ENCODE results near the gene IFT52. TPM values are rescaled to one million over a fixed set of nuclear protein-coding genes. Genes with fewer than 3 reads are reported as not detected.

Gene IFT52
- total and polyA plus RNA-seq, 2 of the 8 experiments (the other 6 are each of a cell fraction or from before 2014, with no cell fraction given) = 35.6 to 40.4 TPM

GRCh38 chr20:43559147-43559987 is 31.4 kb upstream of the IFT52 start:
- Histone ChIP-seq H3K4me2 (ENCODE audit: insufficient read depth in 1 of 2, low read depth in 2 of 2, low read length in 2 of 2) (no peak overlapping the region), H3K56ac (replicated peaks; ENCODE audit: insufficient read length, low read depth, low read length) (no peak overlapping the region), H4K20me1 (replicated peaks in 1 of 2; ENCODE audit: control insufficient read depth in 1 of 2, insufficient read depth in 2 of 2, low read length in 2 of 2) (no peaks in the 10 kb centered on the region), H2BK5ac (ENCODE audit: low read depth, low read length) (no peak overlapping the region), H2AFZ (ENCODE audit: low read length) (no peak overlapping the region), H3K27me3 (replicated peaks in 1 of 4; ENCODE audit: control insufficient read depth in 3 of 4, extremely low read depth in 1 of 4, insufficient read depth in 3 of 4, low read length in 3 of 4) (no peaks in the 10 kb centered on the region), H4K8ac (ENCODE audit: extremely low read depth, insufficient read depth, low read length) (no peak overlapping the region), H3K36me3 (ENCODE audit: control insufficient read depth in 2 of 4, insufficient read depth in 4 of 4, low read length in 3 of 4) (no peaks in the 10 kb centered on the region), H3K23ac (ENCODE audit: insufficient read length) (no peak overlapping the region), H3K23me2 (ENCODE audit: low read depth, low read length) (peaks cover 3% of the 10 kb centered on the region; the same call in 1 of the 2 replicates), H3K9ac (replicated peaks in 1 of 4; ENCODE audit: extremely low read depth in 1 of 4, low read depth in 3 of 4, low read length in 3 of 4) (no peak overlapping the region), H4K91ac (replicated peaks; ENCODE audit: insufficient read length, low read length) (no peak overlapping the region), H2BK120ac (replicated peaks; ENCODE audit: low read depth, low read length) (no peak overlapping the region), H3K27ac (ENCODE audit: low read depth, low read length) (no peak overlapping the region), H2AK5ac (ENCODE audit: low read depth, low read length) (no peak overlapping the region), H3K9me3 (ENCODE audit: insufficient read depth in 2 of 2, low read depth in 1 of 2, low read length in 1 of 2) (no peaks in the 10 kb centered on the region), H2BK12ac (ENCODE audit: low read depth, low read length) (no peak overlapping the region), H2BK20ac (ENCODE audit: low read length) (no peak overlapping the region), H3K79me2 (ENCODE audit: control insufficient read depth in 1 of 2, insufficient read depth in 2 of 2, low read length in 2 of 2) (no peaks in the 10 kb centered on the region), H3K18ac (ENCODE audit: extremely low read depth, low read length) (no peak overlapping the region; the same call in 1 of the 2 replicates), H4K5ac (ENCODE audit: insufficient read length, low read depth, low read length) (no peak overlapping the region), H3K4me1 (replicated peaks in 1 of 4; ENCODE audit: control insufficient read depth in 3 of 4, insufficient read depth in 4 of 4, low read length in 3 of 4) (no peaks in the 10 kb centered on the region), H2BK15ac (ENCODE audit: low read length) (no peak overlapping the region), H3K79me1 (ENCODE audit: low read depth, low read length) (no peaks in the 10 kb centered on the region), H3K4ac (replicated peaks; ENCODE audit: insufficient read length, low read depth, low read length) (no peak overlapping the region), H3K14ac (ENCODE audit: insufficient read length) (no peak overlapping the region), H3K4me3 (ENCODE audit: extremely low read depth in 1 of 4, insufficient read depth in 2 of 4, low read depth in 3 of 4, low read length in 4 of 4) (no peak overlapping the region)
- ChIA-PET POLR2A (ENCODE audit: partially characterized antibody) (interaction anchor here (0.7 to 1.5 kb wide), 5 partner anchors 8 to 102 kb away, joined by 3 to 7 read pairs (median 4); partner anchors contain the start of genes IFT52 and SRSF6), CTCF (ENCODE audit: partially characterized antibody) (interaction anchor here (0.7 to 2.1 kb wide), 7 partner anchors 11 to 133 kb away, joined by 3 to 9 read pairs (median 5); no protein-coding TSS in a partner anchor)
- DNase-seq (ENCODE audit: low read depth in 1 of 2, low spot score in 2 of 2) = no peak
- 91% methylated on average over 8 of the region's 8 CpGs; no CpG with 5 or more reads in 1 of the 2 experiments for WGBS, 2 experiments (ENCODE audit: extremely low coverage in 1 of 2, insufficient coverage in 1 of 2, insufficient read length in 1 of 2, insufficient replicate concordance in 2 of 2, low coverage in 1 of 2, low lambda C conversion rate in 2 of 2, missing lambda C conversion rate in 1 of 2)
- no peak for FAIRE-seq
- TF ChIP-seq CBX5 (IDR thresholded peaks at IDR 0.05; ENCODE audit: low read depth, low read length) = no peak
- TF ChIP-seq GTF2F1 (IDR thresholded peaks at IDR 0.05; ENCODE audit: borderline replicate concordance, low read depth, low read length) = no peak
- TF ChIP-seq BCL11A (IDR thresholded peaks at IDR 0.05; ENCODE audit: low read depth in 2 of 2, low read length in 2 of 2) = no peak
- TF ChIP-seq POLR2AphosphoS5 (IDR thresholded peaks at IDR 0.05; ENCODE audit: low read depth, low read length) = no peak
- no peak for TF ChIP-seq CBX8 (IDR thresholded peaks at IDR 0.05; ENCODE audit: borderline replicate concordance, low read depth, low read length)
- TF ChIP-seq EZH2 (IDR thresholded peaks at IDR 0.05; ENCODE audit: low read depth, low read length, severe bottlenecking) = no peak
- no peak for TF ChIP-seq SRF (IDR thresholded peaks at IDR 0.05; ENCODE audit: low read depth, low read length)

Measured in H1 (cell line).